Head of caudate nucleus (tissue), 42 donors: ENCODE results near the gene MYOM1.
"Not testable (repeated sequence)": the region's sequence is repeated elsewhere in the genome, so short reads cannot be mapped to it uniquely, and the experiment has no call there.

Source experiments
- DNase-seq, 42 donors: peaks; one replicate each; pipeline versions ENCODE4 v3.0.0 to v3.0.0-alpha.2; 2020 to 2021; ENCODE audit warnings: mixed read lengths in 7 of 42
- intact Hi-C: fragments of 100-400 bp; cut with DNase I; formaldehyde crosslinking; loops from one replicate; pipeline ENCODE4 v1.15.0; 2022

Gene MYOM1

DNA sequence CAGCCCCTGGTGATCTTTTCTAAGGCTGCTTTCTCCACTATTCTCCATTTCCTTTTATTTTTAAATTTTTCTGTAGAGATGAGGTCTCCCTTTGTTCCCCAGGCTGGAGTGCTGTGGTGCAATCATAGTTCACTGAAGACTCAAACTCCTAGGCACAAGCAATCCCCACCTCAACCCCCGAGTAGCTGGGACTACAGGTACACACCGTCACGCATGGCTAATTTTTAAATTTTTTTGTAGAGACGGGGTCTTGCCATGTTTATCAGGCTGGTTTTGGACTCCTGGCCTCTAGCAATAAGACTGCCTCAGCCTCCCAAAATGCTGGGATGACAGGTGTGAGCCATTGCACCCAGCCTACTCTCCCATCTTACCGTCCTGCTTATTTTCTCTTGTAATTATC lies 184.1 kb downstream of the MYOM1 start:
- intact Hi-C loops = no loop called here
- DNase-seq = no peak

DNA sequence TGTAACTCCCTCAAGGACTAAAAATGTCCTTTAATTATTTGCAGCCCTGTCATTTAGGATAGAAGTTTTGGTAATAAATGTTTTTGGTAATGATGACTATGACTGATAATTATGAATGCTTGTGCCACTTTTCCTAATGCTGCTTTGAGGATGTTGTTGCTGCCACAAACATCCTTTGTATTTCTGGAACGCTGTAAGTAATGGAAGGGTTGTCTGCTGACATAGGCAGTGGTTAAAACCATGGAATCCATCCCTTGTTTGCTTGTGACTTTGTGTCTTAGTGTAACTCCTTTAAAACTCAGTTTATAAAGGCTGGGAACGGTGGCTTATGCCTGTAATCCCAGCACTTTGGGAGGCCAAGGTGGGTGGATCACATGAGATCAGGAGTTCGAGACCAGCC lies 187.0 kb downstream of the MYOM1 start:
- intact Hi-C loops = no loop called here
- no peak for DNase-seq

DNA sequence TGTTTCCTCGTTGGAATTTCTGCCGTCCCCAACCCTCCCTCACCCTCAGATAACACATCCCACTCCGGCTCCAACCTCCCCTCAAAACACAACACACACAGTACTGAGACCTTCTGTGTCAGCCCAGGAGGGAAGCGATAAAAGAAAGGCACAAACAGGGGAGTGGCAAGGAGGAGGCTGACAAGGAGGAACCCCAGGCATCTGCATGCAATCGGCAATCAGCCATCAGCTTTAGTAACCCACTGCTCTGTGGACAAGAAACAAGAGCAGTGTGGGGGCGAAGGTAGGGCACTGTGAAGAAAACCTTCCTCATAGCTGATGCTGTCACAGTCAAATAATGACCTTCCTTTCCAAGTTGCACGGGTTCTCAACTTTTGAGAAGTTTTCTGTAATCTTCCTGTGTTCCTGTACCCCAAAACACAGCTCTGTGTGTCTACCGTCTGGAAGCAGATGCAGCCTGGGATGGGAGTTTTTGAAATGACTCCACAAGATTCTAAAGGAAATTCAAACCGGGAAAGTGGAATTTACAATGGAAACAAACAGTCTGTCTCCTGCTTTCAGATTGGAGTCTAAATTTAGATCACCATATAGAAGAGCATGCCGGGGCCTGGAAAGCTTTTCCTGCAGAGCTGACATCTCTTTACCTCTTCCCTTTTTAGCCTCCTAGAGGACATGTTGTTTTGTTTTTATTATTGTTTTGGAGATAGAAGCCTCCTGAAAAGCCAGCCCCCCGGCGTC lies 190.4 kb downstream of the MYOM1 start:
- DNase-seq = peak in 1 of 42 donors; percentile 39
- intact Hi-C loops = no loop called here

DNA sequence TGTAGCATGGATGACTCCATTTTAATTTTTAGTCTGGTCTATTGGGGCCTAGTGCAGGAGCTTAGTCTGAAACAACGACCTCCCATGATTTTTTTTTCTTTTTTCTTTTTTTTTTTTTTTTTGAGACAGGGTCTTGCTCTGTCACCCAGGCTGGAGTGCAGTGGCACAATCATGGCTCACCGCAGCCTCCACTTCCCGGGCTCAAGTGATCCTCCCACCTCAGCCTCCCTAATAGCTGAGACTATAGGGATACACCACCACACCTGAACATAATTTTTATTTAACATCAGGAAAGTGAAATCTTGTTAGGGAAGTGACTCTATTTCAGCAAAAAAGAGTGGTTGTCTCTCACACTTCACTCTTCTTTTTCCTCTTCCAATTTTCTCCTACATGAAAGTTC lies 191.7 kb downstream of the MYOM1 start:
- intact Hi-C loops, DNase-seq: not testable (repeated sequence)

DNA sequence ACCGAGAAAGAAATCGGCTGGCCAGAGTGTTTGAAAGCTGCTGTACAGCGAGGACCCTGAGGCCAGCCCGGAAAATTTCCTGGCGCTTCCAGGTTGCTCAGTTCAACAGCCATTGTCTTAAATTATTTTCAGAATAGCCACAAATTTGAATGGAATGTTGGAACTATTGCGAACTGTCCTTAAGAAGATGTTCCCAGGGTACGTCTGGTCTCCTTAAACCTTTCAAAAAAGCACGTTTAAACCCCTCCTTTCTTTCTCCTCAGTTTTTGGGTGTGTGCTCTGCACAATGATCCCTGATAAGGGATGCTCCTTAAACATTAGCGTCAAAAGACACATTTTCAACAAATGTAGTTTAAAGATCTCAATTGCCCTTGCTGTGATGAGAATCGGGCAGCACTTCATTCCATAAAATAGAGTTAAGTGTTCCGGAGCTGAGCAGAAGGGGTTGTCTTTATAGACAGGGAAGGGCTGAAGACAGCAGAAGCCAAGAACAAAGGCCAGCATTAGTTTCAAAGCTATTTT lies 192.3 kb downstream of the MYOM1 start:
- no peak for DNase-seq
- intact Hi-C loops = no loop called here

DNA sequence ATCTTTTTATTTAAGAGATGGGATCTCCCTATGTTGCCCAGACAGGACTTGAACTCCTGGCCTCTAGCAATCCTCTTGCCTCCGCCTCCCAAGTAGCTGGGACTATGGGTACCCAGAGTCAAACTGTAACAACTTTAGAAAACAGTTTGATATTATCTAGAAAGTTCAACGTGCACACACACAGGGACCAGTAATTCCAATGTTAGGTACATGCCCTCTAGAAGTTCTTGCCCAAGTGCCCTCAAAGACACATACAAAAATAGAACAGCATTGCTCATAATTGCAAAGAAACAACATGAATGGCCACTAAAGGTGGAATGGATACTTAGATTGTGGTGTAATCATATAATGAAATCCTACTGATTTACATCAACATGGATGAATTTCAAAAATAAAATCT lies 194.2 kb downstream of the MYOM1 start:
- no peak for DNase-seq
- intact Hi-C loops = no loop called here

DNA sequence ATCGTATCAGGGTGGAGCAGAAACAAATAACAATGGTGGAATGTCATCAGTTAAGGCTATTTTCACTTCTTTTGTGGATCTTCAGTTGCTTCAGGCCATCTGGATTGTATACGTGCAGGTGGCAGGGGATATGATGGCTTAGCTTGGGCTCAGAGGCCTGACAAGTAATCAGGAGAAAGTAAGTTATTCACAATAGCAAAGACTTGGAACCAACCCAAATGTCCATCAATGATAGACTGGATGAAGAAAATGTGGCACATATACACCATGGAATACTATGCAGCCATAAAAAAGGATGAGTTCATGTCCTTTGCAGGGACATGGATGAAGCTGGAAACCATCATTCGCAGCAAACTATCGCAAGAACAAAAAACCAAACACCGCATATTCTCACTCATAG lies 196.2 kb downstream of the MYOM1 start:
- DNase-seq, intact Hi-C loops: not testable (repeated sequence)
